Progenitor cell of endocrine pancreas (in vitro differentiated cells): Measurements from ENCODE around the gene MSMP. TPM values are rescaled to one million over a fixed set of nuclear protein-coding genes. Genes with fewer than 3 reads are reported as not detected.

ENCODE experiments used
- DNase-seq: peaks from one replicate; pipeline ENCODE4 v3.0.0; 2021; ENCODE audit warnings: low spot score; ENCODE audit not compliant: unreplicated experiment
- H3K27ac Mint-ChIP-seq: 2 replicates; pipeline ENCODE4 v1.8.0; 2021; ENCODE audit warnings: mild to moderate bottlenecking, moderate library complexity, mixed read lengths
- H3K27me3 Mint-ChIP-seq: 2 replicates; pipeline ENCODE4 v1.8.0; 2021; ENCODE audit warnings: mixed read lengths
- H3K36me3 Mint-ChIP-seq: 2 replicates; pipeline ENCODE4 v1.8.0; 2022; ENCODE audit warnings: mixed read lengths; ENCODE audit not compliant: insufficient read depth
- H3K4me1 Mint-ChIP-seq: 2 replicates; pipeline ENCODE4 v1.8.0; 2021; ENCODE audit warnings: low read depth, mixed read lengths
- H3K4me3 Mint-ChIP-seq: 2 replicates; pipeline ENCODE4 v1.8.0; 2021; ENCODE audit warnings: low read depth, mild to moderate bottlenecking, moderate library complexity, mixed read lengths
- H3K9me3 Mint-ChIP-seq: 2 replicates; pipeline ENCODE4 v1.8.0; 2021; ENCODE audit warnings: low read depth, mixed read lengths
- total RNA-seq: library from RNA; stranded (reverse); gene quantifications from 2 replicates; pipeline ENCODE4 v1.2.1, GENCODE V29; 2021
- TF ChIP-seq, protein P1 (sequence below): fragments of 200-600 bp; sonication (generic); IDR thresholded peaks from one replicate; pipeline ENCODE4 v1.5.0; 2021; ENCODE audit warnings: antibody characterized with exemption, mild to moderate bottlenecking; ENCODE audit not compliant: unreplicated experiment

Gene MSMP
- total RNA-seq, 1 donor from 2014 or later: not detected

DNA sequence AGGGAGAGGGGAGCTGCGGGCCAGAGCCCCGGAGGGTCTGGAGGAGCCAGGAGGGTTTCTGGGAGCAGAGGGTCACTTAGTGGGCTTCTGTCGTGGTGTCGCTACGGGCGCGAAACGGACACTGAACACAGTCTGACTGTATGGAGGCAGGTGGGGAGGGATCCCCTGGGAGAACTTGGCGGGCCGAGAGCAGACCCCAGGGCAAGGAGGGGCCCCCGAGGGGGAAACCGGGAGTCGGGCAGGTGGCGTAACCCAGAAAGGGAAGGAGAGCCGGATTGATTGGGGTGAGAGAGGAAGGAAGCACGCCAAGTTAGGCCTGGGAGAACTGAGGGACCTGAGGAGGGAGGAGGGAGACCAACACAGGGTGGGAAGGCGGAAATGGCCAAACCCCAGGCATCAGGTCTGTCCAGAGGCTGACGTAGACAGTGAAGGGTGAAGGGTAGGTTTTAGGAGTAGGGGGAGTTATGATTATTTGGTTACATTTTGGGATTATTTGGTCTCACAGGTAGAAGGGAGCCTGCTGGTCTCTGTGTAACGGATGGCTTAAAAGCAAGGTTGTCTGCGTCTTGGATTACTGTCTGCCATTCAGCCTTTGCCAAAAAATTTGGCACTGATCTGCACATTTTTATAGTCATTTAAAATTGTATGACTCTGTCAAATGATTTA is 3.3 kb upstream of the MSMP start:
- no peaks in the 10 kb centered on the region for H3K9me3 Mint-ChIP-seq
- H3K27me3 Mint-ChIP-seq: no peaks in the 10 kb centered on the region
- peak overlapping the region; percentile 97 for H3K4me3 Mint-ChIP-seq
- peaks cover 10% of the 10 kb centered on the region for H3K36me3 Mint-ChIP-seq
- peak; percentile 44 for DNase-seq
- TF ChIP-seq, protein P1, sequence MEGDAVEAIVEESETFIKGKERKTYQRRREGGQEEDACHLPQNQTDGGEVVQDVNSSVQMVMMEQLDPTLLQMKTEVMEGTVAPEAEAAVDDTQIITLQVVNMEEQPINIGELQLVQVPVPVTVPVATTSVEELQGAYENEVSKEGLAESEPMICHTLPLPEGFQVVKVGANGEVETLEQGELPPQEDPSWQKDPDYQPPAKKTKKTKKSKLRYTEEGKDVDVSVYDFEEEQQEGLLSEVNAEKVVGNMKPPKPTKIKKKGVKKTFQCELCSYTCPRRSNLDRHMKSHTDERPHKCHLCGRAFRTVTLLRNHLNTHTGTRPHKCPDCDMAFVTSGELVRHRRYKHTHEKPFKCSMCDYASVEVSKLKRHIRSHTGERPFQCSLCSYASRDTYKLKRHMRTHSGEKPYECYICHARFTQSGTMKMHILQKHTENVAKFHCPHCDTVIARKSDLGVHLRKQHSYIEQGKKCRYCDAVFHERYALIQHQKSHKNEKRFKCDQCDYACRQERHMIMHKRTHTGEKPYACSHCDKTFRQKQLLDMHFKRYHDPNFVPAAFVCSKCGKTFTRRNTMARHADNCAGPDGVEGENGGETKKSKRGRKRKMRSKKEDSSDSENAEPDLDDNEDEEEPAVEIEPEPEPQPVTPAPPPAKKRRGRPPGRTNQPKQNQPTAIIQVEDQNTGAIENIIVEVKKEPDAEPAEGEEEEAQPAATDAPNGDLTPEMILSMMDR: no peak
- peak overlapping the region; percentile 97 for H3K27ac Mint-ChIP-seq
- peaks cover 30% of the 10 kb centered on the region for H3K4me1 Mint-ChIP-seq

DNA sequence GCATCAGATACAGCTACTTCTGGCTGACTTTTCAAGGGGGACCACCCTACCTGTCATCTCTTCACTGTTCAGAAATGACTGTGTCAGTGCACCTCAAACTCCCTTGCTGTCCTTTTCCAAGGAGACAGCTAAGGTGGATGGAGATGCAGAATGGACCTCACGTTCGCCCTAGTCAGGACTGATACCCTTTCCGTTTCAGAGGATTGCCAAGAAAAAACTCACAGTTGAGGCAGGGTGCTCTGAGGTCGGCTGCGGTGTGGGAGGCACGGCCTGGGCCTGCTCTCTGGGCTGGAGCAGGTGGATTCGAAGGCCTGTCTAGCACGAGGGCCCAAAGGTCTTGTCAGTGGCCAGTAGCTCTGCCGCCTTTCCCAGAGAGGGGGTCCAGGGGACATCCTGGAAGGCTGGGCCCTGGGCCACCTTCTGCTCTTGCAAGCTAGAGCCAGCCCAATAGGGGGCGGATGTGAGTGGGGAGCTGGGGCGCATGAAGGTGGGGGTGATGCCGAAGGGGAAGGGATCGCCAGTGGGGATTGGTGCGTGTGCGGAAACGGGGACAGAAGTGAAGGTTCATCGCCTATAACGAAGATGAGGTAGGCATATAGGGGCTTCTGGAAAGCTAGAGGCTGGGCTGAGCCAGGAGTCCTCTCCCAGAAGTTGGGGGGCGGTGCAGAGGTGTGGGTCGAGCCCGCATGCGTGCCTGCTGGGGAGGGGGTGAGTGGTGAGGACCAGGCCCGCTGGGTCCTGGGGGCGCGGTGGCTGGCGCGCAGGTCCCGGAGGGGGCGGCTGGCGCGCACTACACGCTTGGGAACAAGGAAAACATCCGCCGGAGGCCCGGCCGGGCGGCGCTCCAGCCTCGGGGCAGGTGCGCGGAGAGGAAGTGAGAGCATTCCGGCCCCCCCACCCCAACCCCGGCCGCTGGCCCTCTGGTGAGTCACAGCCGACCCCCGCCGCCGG is 2.5 kb upstream of the MSMP start:
- Mint-ChIP-seq H3K4me3 (peak overlapping the region; percentile 97), H3K36me3 (peaks cover 13% of the 10 kb centered on the region), H3K4me1 (peaks cover 30% of the 10 kb centered on the region), H3K9me3 (no peaks in the 10 kb centered on the region), H3K27me3 (no peaks in the 10 kb centered on the region), H3K27ac (peak overlapping the region; percentile 97)
- DNase-seq: peak; percentile 75
- TF ChIP-seq, protein P1: peak; percentile 64

DNA sequence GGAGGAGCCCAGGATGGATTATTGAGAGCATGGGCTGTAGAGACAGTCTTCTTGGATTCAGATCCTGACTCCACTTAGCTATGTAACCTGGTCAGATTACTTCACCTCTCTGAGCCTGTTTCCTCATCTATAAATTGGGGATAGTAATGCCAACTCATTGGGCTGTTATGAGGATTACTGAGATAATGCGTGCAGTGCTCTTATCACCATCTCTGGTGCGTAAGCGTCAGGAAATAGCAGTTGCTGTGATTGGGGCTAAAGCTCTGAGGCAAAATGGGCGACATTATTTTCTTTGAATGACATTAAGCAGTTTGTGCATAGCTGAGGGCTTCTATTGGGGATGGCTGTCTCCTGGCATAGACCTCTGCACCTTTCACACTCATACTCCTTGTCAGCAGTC is 995 bp upstream of the MSMP start:
- Mint-ChIP-seq H3K27me3 (no peaks in the 10 kb centered on the region), H3K4me1 (peaks cover 23% of the 10 kb centered on the region), H3K9me3 (no peaks in the 10 kb centered on the region), H3K36me3 (peaks cover 16% of the 10 kb centered on the region), H3K4me3 (no peak overlapping the region), H3K27ac (no peak overlapping the region)
- DNase-seq: no peak
- TF ChIP-seq, protein P1: no peak

DNA sequence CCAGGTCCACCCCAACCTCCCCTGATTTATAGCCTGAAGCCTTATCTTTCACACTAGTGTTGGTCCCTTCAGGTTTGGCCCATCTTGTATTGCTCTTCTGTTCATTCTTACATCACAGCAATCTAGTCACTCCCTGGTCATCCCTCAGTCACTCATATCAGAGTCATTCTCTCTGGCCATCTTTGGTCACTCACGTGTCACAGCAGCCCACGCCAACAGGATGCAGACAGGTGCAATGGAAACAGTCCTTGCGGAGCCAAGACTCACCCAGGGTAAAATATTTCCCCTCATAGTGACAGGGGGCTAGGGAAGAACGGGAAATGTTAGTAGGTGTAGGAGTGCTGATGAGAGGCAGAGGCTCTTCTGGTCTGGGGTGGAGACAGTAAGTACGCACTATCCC is 610 bp downstream of the MSMP start:
- peaks cover 17% of the 10 kb centered on the region for H3K4me1 Mint-ChIP-seq

DNA sequence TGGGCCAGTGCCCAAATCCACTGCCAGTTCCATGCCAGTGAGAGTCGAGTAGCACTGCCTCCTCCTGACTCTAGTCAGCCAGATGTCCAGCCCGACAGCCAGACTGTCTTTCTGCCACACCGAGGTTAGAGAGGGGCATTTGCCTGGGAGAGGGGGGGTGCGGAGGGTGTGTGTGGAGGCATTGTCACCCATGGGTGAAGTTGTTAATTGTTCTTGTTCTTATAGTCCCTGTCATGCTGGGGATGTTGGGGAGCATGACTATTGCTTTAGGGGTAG is 3.9 kb downstream of the MSMP start:
- H3K4me1 Mint-ChIP-seq: peaks cover 32% of the 10 kb centered on the region
- no peaks in the 10 kb centered on the region for H3K9me3 Mint-ChIP-seq
- TF ChIP-seq, protein P1: no peak
- peaks cover 18% of the 10 kb centered on the region for H3K36me3 Mint-ChIP-seq
- no peak for DNase-seq
- H3K27me3 Mint-ChIP-seq: no peaks in the 10 kb centered on the region
- H3K4me3 Mint-ChIP-seq: peak overlapping the region; percentile 93
- H3K27ac Mint-ChIP-seq: no peak overlapping the region

More for the DNA sequence above, 610 bp downstream of the MSMP start:
- no peaks in the 10 kb centered on the region for H3K9me3 Mint-ChIP-seq
- DNase-seq: no peak
- H3K36me3 Mint-ChIP-seq: peaks cover 15% of the 10 kb centered on the region
- no peaks in the 10 kb centered on the region for H3K27me3 Mint-ChIP-seq
- H3K27ac Mint-ChIP-seq: no peak overlapping the region
- H3K4me3 Mint-ChIP-seq: no peak overlapping the region
- TF ChIP-seq, protein P1: no peak
